ENCODE measurements around the gene LSP1.
"Not testable (repeated sequence)": the region's sequence is repeated elsewhere in the genome, so short reads cannot be mapped to it uniquely, and the experiment has no call there.

DNA sequence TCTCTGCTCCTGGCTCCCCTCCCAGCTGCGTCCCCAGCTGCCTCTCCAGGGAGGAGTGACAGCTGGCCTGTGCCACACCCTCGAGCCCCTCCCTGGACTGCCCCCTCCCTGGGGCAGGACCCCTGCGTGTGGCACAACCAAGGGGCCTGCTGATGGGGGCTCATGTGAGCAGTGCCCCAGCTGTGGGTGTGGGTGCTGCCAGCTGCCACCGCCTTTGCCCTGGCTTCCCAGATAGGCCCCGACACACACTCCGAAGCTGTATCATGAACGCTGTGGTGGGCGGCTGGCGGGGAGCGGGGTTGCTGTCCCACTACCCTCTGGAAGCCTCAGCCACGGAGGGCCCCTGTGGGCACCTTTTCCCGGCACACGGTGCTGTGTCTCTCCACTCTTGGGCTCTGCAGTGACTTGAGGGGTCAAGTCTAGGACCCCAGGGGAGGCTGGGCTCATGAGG lies 23.0 kb downstream of the LSP1 start:
- TF ChIP-seq, protein P1, sequence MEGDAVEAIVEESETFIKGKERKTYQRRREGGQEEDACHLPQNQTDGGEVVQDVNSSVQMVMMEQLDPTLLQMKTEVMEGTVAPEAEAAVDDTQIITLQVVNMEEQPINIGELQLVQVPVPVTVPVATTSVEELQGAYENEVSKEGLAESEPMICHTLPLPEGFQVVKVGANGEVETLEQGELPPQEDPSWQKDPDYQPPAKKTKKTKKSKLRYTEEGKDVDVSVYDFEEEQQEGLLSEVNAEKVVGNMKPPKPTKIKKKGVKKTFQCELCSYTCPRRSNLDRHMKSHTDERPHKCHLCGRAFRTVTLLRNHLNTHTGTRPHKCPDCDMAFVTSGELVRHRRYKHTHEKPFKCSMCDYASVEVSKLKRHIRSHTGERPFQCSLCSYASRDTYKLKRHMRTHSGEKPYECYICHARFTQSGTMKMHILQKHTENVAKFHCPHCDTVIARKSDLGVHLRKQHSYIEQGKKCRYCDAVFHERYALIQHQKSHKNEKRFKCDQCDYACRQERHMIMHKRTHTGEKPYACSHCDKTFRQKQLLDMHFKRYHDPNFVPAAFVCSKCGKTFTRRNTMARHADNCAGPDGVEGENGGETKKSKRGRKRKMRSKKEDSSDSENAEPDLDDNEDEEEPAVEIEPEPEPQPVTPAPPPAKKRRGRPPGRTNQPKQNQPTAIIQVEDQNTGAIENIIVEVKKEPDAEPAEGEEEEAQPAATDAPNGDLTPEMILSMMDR (IDR thresholded peaks at IDR 0.05), result not testable (repeated sequence)
- not testable (repeated sequence) for TF ChIP-seq POLR2AphosphoS5 (IDR thresholded peaks at IDR 0.05; ENCODE audit: low read depth, low read length)

Measured in Panc1 (cell line).